Activated CD8-positive, alpha-beta memory T cell treated with anti-CD3 and anti-CD28 coated beads for 36 hours (primary cell): Measurements from ENCODE around the gene DRAM2. TPM values are rescaled to one million over a fixed set of nuclear protein-coding genes. Genes with fewer than 3 reads are reported as not detected.

Experiments used
- CTCF ChIA-PET: fragments of 350-600 bp; sonication (Branson Sonifier 250); formaldehyde crosslinking; loops from one replicate; lab custom pipeline; 2021; ENCODE audit warnings: antibody characterized with exemption; lab: Charles Lee
- POLR2A ChIA-PET: fragments of 350-600 bp; sonication (Branson Sonifier 250); formaldehyde crosslinking; loops from one replicate; lab custom pipeline; 2021; ENCODE audit warnings: antibody characterized with exemption; lab: Charles Lee
- total RNA-seq, 2 experiments: library from RNA; stranded (reverse); gene quantifications; one replicate each; pipeline ENCODE4 v1.2.3, GENCODE V29; 2021

DRAM2 gene
- 10 to 100 TPM; 26.9 to 27.8 TPM for total RNA-seq

- ChIA-PET POLR2A (interaction anchor here (0.8 to 2.0 kb wide), 3 partner anchors 43 to 79 kb away, joined by 3 to 7 read pairs (median 4); no protein-coding TSS in a partner anchor), CTCF (interaction anchor here (0.8 to 0.9 kb wide), 2 partner anchors 12 to 80 kb away, joined by 3 to 4 read pairs; no protein-coding TSS in a partner anchor)
Measured at GRCh38 chr1:111139956-111140679, at the start of gene DRAM2, which contains the start of gene CEPT1. DRAM2 (minus strand) TSS chr1:111140093; CDS start chr1:111131554, 8,539 bp downstream. CEPT1 (plus strand) TSS chr1:111140223; CDS start chr1:111147715, 7,492 bp downstream.

- POLR2A ChIA-PET = no interaction called here
- CTCF ChIA-PET = interaction anchor here (0.7 kb wide), 2 partner anchors 38 to 47 kb away, joined by 3 to 4 read pairs; no protein-coding TSS in a partner anchor
Measured at GRCh38 chr1:111184663-111185062, 44.8 kb upstream of the DRAM2 start.

GRCh38 chr1:111183308-111184069 is 43.6 kb upstream of the DRAM2 start:
- CTCF ChIA-PET = interaction anchor here (1.1 kb wide), 1 partner anchor 31 kb away, joined by 4 read pairs; no protein-coding TSS in a partner anchor
- POLR2A ChIA-PET = interaction anchor here (1.1 kb wide), 1 partner anchor 44 kb away, joined by 7 read pairs; the partner anchor contains the start of genes CEPT1 and DRAM2

- POLR2A ChIA-PET = interaction anchor here (0.8 kb wide), 1 partner anchor 10 kb away, joined by 3 read pairs; no protein-coding TSS in a partner anchor
- CTCF ChIA-PET = interaction anchor here (1.1 kb wide), 1 partner anchor 32 kb away, joined by 4 read pairs; no protein-coding TSS in a partner anchor
Measured at GRCh38 chr1:111182052-111182451, 42.2 kb upstream of the DRAM2 start.

GRCh38 chr1:111179968-111180533 is 40.2 kb upstream of the DRAM2 start:
- CTCF ChIA-PET = no interaction called here
- POLR2A ChIA-PET = interaction anchor here (0.6 to 1.2 kb wide), 2 partner anchors 18 to 23 kb away, joined by 3 to 4 read pairs; no protein-coding TSS in a partner anchor

GRCh38 chr1:111176678-111177077 is 36.8 kb upstream of the DRAM2 start:
- ChIA-PET POLR2A (no interaction called here), CTCF (interaction anchor here (1.0 kb wide), 2 partner anchors 10 to 15 kb away, joined by 3 read pairs; no protein-coding TSS in a partner anchor)

- POLR2A ChIA-PET = no interaction called here
- CTCF ChIA-PET = no interaction called here
Measured at GRCh38 chr1:111175349-111175748, 35.5 kb upstream of the DRAM2 start.

- ChIA-PET POLR2A (no interaction called here), CTCF (no interaction called here)
Measured at GRCh38 chr1:111174070-111174469, 34.2 kb upstream of the DRAM2 start.

GRCh38 chr1:111172463-111172862 is 32.6 kb upstream of the DRAM2 start:
- ChIA-PET CTCF (no interaction called here), POLR2A (no interaction called here)

GRCh38 chr1:111164151-111164550 is 24.3 kb upstream of the DRAM2 start:
- POLR2A ChIA-PET = interaction anchor here (0.7 kb wide), 1 partner anchor 210 kb away, joined by 3 read pairs; no protein-coding TSS in a partner anchor
- CTCF ChIA-PET = no interaction called here

GRCh38 chr1:111163363-111163762 is 23.5 kb upstream of the DRAM2 start:
- CTCF ChIA-PET = no interaction called here
- POLR2A ChIA-PET = interaction anchor here (0.7 kb wide), 1 partner anchor 211 kb away, joined by 3 read pairs; no protein-coding TSS in a partner anchor

GRCh38 chr1:111162488-111162880 is 22.6 kb upstream of the DRAM2 start:
- ChIA-PET CTCF (no interaction called here), POLR2A (no interaction called here)

- POLR2A ChIA-PET = no interaction called here
- CTCF ChIA-PET = interaction anchor here (1.1 kb wide), 1 partner anchor 15 kb away, joined by 3 read pairs; no protein-coding TSS in a partner anchor
Measured at GRCh38 chr1:111161843-111162487, 22.1 kb upstream of the DRAM2 start.

- ChIA-PET CTCF (no interaction called here), POLR2A (no interaction called here)
Measured at GRCh38 chr1:111157431-111157830, 17.5 kb upstream of the DRAM2 start.

GRCh38 chr1:111154021-111154999 is 14.4 kb upstream of the DRAM2 start:
- POLR2A ChIA-PET = no interaction called here
- CTCF ChIA-PET = no interaction called here

GRCh38 chr1:111151838-111152237 is 11.9 kb upstream of the DRAM2 start:
- ChIA-PET POLR2A (no interaction called here), CTCF (interaction anchor here (0.8 kb wide), 1 partner anchor 12 kb away, joined by 3 read pairs; the partner anchor contains the start of genes CEPT1 and DRAM2)

GRCh38 chr1:111148376-111148881 is 8.5 kb upstream of the DRAM2 start:
- CTCF ChIA-PET = no interaction called here

More at GRCh38 chr1:111148376-111148881, 8.5 kb upstream of the DRAM2 start:
- POLR2A ChIA-PET = no interaction called here
